CD4-positive, alpha-beta memory T cell (primary cell): ENCODE results near the gene WNT4. TPM values are rescaled to one million over a fixed set of nuclear protein-coding genes. Genes with fewer than 3 reads are reported as not detected.

Source experiments
- CTCF ChIA-PET: fragments of 350-600 bp; sonication (Branson Sonifier 250); formaldehyde crosslinking; loops from one replicate; lab custom pipeline; 2021; ENCODE audit warnings: inconsistent platforms; ENCODE audit not compliant: partially characterized antibody; lab: Charles Lee
- POLR2A ChIA-PET: fragments of 350-600 bp; sonication (Branson Sonifier 250); formaldehyde crosslinking; loops from one replicate; lab custom pipeline; 2021; ENCODE audit not compliant: partially characterized antibody; lab: Charles Lee
- DNase-seq, 5 donors: peaks; one replicate each; pipeline versions ENCODE4 v3.0.0 to v3.0.0-alpha.2; 2020 to 2022; ENCODE audit warnings: mixed read lengths in 1 of 5
- H3K27ac ChIP-seq: one replicate; pipeline ENCODE4 v1.7.0; 2013; ENCODE audit warnings: low read depth, low read length
- H3K27me3 ChIP-seq: 2 replicates; pipeline ENCODE4 v1.7.0; 2013; ENCODE audit warnings: mild to moderate bottlenecking, low read length, moderate library complexity; ENCODE audit not compliant: insufficient read depth
- H3K36me3 ChIP-seq: 2 replicates; pipeline ENCODE4 v1.7.0; 2013; ENCODE audit warnings: mild to moderate bottlenecking, low read length, moderate library complexity; ENCODE audit not compliant: insufficient read depth
- H3K4me1 ChIP-seq: 2 replicates; pipeline ENCODE4 v1.7.0; 2013; ENCODE audit warnings: mild to moderate bottlenecking, low read length, moderate library complexity; ENCODE audit not compliant: insufficient read depth
- H3K4me3 ChIP-seq, 2 donors: one replicate each; pipeline ENCODE4 v1.7.0; 2013; ENCODE audit warnings: low read length in 2 of 2, mild to moderate bottlenecking in 1 of 2
- H3K9me3 ChIP-seq, 2 donors: one replicate each; pipeline ENCODE4 v1.7.0; 2013; ENCODE audit warnings: low read length in 2 of 2, control low read depth in 1 of 2; ENCODE audit not compliant: control insufficient read depth in 1 of 2
- H3K27ac Mint-ChIP-seq, 7 donors: one replicate each; pipeline ENCODE4 v1.8.0; 2020 to 2021; ENCODE audit warnings: mixed read lengths in 7 of 7, mild to moderate bottlenecking in 6 of 7, inconsistent platforms in 3 of 7, moderate library complexity in 3 of 7
- H3K27me3 Mint-ChIP-seq, 2 donors: one replicate each; pipeline ENCODE4 v1.8.0; 2020 to 2021; ENCODE audit warnings: mixed read lengths in 2 of 2
- H3K36me3 Mint-ChIP-seq, 2 donors: one replicate each; pipeline ENCODE4 v1.8.0; 2020 to 2021; ENCODE audit warnings: mixed read lengths in 2 of 2, inconsistent platforms in 1 of 2, mild to moderate bottlenecking in 1 of 2
- H3K4me1 Mint-ChIP-seq, 4 donors: one replicate each; pipeline ENCODE4 v1.8.0; 2020 to 2021; ENCODE audit warnings: mixed read lengths in 4 of 4, mild to moderate bottlenecking in 1 of 4
- H3K4me3 Mint-ChIP-seq, 8 donors: one replicate each; pipeline ENCODE4 v1.8.0; 2020 to 2021; ENCODE audit warnings: mixed read lengths in 8 of 8, mild to moderate bottlenecking in 7 of 8, moderate library complexity in 6 of 8, inconsistent platforms in 3 of 8
- H3K9me3 Mint-ChIP-seq, 8 donors: one replicate each; pipeline ENCODE4 v1.8.0; 2020 to 2021; ENCODE audit warnings: mixed read lengths in 8 of 8, mild to moderate bottlenecking in 5 of 8, inconsistent platforms in 3 of 8, moderate library complexity in 1 of 8
- intact Hi-C: fragments of 100-400 bp; cut with micrococcal nuclease; formaldehyde crosslinking; loops from one replicate; pipeline ENCODE4 v1.15.1; 2023
- polyA plus RNA-seq, 2 donors: library from polyadenylated mRNA; unstranded; fragments of 300-500 nt; fragmentation: Illumina TruSeq; gene quantifications; one replicate each; pipeline ENCODE4 v1.2.3, GENCODE V29; 2021
- total RNA-seq, 2 experiments: library from RNA; stranded (reverse); gene quantifications; one replicate each; pipeline ENCODE4 v1.2.3, GENCODE V29; 2021

The WNT4 gene
- total and polyA plus RNA-seq, 4 experiments from 2014 or later, result 0.10 TPM; not detected in 3

- ChIA-PET POLR2A (interaction anchor here (0.9 kb wide), 1 partner anchor 10 kb away, joined by 3 read pairs; no protein-coding TSS in a partner anchor), CTCF (no interaction called here)
- Mint-ChIP-seq H3K27ac (peak overlapping the region in 4 of 7 donors; percentile 19 to 70 (median 61)), H3K36me3 (peaks cover 16 to 50% of the 10 kb centered on the region in 2 donors), H3K9me3 (no peaks in the 10 kb centered on the region), H3K27me3 (no peaks in the 10 kb centered on the region), H3K4me3 (no peak overlapping the region), H3K4me1 (peaks cover 35 to 70% (median 46%) of the 10 kb centered on the region in 4 donors)
- Histone ChIP-seq H3K4me1 (peaks cover 29% of the 10 kb centered on the region), H3K36me3 (peaks cover 31% of the 10 kb centered on the region), H3K27me3 (no peaks in the 10 kb centered on the region), H3K4me3 (no peak overlapping the region), H3K27ac (no peak overlapping the region), H3K9me3 (no peaks in the 10 kb centered on the region)
- intact Hi-C loops, result loop anchor here (5.0 kb wide), 1 partner anchor 309 kb away; no protein-coding TSS in a partner anchor
- DNase-seq, result no peak
These were observed 34.4 kb downstream of the WNT4 start for GRCh38 chr1:22108339-22109105.

DNA sequence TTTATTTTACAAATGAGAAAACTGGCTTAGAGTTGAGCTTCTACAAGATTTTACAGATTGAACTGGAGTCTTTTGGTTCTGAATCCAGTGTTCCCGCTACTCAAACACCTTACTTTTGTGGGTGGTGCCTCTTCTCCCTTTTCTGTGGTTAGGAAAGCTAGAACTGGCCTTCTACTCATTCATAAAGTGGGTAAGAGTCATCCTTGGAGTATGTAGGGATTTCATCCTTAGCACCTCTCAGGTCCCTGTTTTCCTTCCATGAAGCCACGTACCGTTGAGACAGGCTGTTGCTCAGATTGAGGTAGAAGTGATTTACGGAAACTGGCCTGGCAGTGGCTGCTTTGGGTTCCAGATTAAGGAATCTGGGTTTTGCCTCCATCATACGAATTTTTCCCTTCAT is 35.8 kb downstream of the WNT4 start:
- H3K4me1 ChIP-seq, result peaks cover 43% of the 10 kb centered on the region
- no peaks in the 10 kb centered on the region for H3K27me3 ChIP-seq
- peak overlapping the region in 3 of 7 donors; percentile 47 to 67 (median 63) for H3K27ac Mint-ChIP-seq
- ChIA-PET CTCF (interaction anchor here (1.1 kb wide), 1 partner anchor 89 kb away, joined by 3 read pairs; no protein-coding TSS in a partner anchor), POLR2A (interaction anchor here (3.2 kb wide), 1 partner anchor 82 kb away, joined by 22 read pairs; no protein-coding TSS in a partner anchor)
- H3K36me3 Mint-ChIP-seq, result peaks cover 10 to 46% of the 10 kb centered on the region in 2 donors
- H3K27me3 Mint-ChIP-seq, result no peaks in the 10 kb centered on the region
- no peak overlapping the region for H3K4me3 Mint-ChIP-seq
- H3K9me3 ChIP-seq, result no peaks in the 10 kb centered on the region
- H3K27ac ChIP-seq, result no peak overlapping the region
- no peak overlapping the region for H3K4me3 ChIP-seq
- H3K36me3 ChIP-seq, result peaks cover 19% of the 10 kb centered on the region
- intact Hi-C loops, result loop anchor here (5.0 kb wide), 1 partner anchor 310 kb away; no protein-coding TSS in a partner anchor
- no peaks in the 10 kb centered on the region for H3K9me3 Mint-ChIP-seq
- DNase-seq, result no peak
- peaks cover 41 to 74% (median 54%) of the 10 kb centered on the region in 4 donors for H3K4me1 Mint-ChIP-seq

DNA sequence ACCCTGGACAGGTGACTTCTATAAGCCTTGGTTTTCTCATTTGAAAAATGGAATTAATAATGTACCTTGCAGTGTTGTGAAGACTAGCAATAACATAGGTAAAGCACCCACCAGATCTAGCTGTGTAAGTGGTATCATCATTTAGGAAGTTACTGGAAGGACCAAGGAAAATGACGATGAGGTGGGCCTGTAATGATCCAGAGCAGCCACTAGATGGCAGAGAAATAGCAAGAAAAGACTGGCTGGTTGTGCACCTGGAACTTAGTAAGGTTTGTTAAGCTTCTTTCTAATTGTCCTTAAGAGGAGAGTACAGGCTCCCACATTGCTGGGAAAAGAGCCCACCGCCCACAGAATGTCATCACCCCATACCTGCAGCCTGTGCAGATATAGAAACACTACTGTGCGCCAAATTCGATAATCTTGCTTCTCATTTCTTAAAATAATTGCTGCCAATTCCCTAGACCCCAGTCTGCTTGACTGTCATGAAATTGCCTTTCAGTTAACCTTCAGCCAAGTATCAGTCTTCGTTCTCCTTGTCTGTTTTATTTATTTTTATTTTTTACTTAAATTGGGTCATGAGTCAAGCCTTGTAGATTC is 37.2 kb downstream of the WNT4 start:
- intact Hi-C loops, result loop anchor here (2.0 to 5.0 kb wide), 4 partner anchors 15 to 312 kb away; partner anchors contain the start of gene CDC42
- Histone ChIP-seq H3K36me3 (peaks cover 12% of the 10 kb centered on the region), H3K4me1 (peaks cover 57% of the 10 kb centered on the region), H3K27ac (peak overlapping the region; percentile 30), H3K9me3 (no peaks in the 10 kb centered on the region), H3K27me3 (no peaks in the 10 kb centered on the region), H3K4me3 (no peak overlapping the region)
- ChIA-PET CTCF (interaction anchor here (0.7 to 2.2 kb wide), 17 partner anchors 9 to 311 kb away, joined by 3 to 16 read pairs (median 3); partner anchors contain the start of gene CDC42), POLR2A (interaction anchor here (0.6 to 3.2 kb wide), 10 partner anchors 12 to 90 kb away, joined by 3 to 25 read pairs (median 3); partner anchors contain the start of gene CDC42)
- Mint-ChIP-seq H3K27me3 (no peaks in the 10 kb centered on the region), H3K27ac (peak overlapping the region; percentile 70 to 92 (median 80)), H3K36me3 (peaks cover 10 to 36% of the 10 kb centered on the region in 2 donors), H3K9me3 (no peaks in the 10 kb centered on the region), H3K4me1 (peaks cover 46 to 78% (median 60%) of the 10 kb centered on the region in 4 donors), H3K4me3 (peak overlapping the region in 7 of 8 donors; percentile 19 to 86 (median 43))
- peak; percentile 46 to 62 (median 50) for DNase-seq

- H3K4me1 ChIP-seq, result peaks cover 64% of the 10 kb centered on the region
- no peaks in the 10 kb centered on the region for H3K27me3 ChIP-seq
- H3K9me3 Mint-ChIP-seq, result no peaks in the 10 kb centered on the region
- no peaks in the 10 kb centered on the region for H3K27me3 Mint-ChIP-seq
- H3K4me1 Mint-ChIP-seq, result peaks cover 52 to 85% (median 66%) of the 10 kb centered on the region in 4 donors
- intact Hi-C loops, result loop anchor here (2.0 to 5.0 kb wide), 4 partner anchors 14 to 312 kb away; partner anchors contain the start of gene CDC42
- DNase-seq, result peak; percentile 62 to 78 (median 72)
- CTCF ChIA-PET, result interaction anchor here (0.5 to 2.2 kb wide), 17 partner anchors 9 to 311 kb away, joined by 3 to 16 read pairs (median 3); partner anchors contain the start of gene CDC42
- H3K36me3 Mint-ChIP-seq, result peaks cover 10 to 44% of the 10 kb centered on the region in 2 donors
- H3K27ac ChIP-seq, result peak overlapping the region; percentile 32
- peaks cover 18% of the 10 kb centered on the region for H3K36me3 ChIP-seq
- POLR2A ChIA-PET, result interaction anchor here (0.6 to 3.2 kb wide), 12 partner anchors 11 to 89 kb away, joined by 3 to 25 read pairs (median 4); partner anchors contain the start of gene CDC42
- H3K4me3 ChIP-seq, result no peak overlapping the region
- peak overlapping the region; percentile 70 to 92 (median 80) for H3K27ac Mint-ChIP-seq
- H3K9me3 ChIP-seq, result no peaks in the 10 kb centered on the region
- peak overlapping the region in 7 of 8 donors; percentile 19 to 86 (median 43) for H3K4me3 Mint-ChIP-seq
These were observed 37.9 kb downstream of the WNT4 start for GRCh38 chr1:22104865-22105437.

GRCh38 chr1:22104094-22104493 is 38.8 kb downstream of the WNT4 start:
- H3K4me1 Mint-ChIP-seq, result peaks cover 54 to 90% (median 71%) of the 10 kb centered on the region in 4 donors
- no peaks in the 10 kb centered on the region for H3K27me3 ChIP-seq
- H3K36me3 Mint-ChIP-seq, result peaks cover 7 to 47% of the 10 kb centered on the region in 2 donors
- CTCF ChIA-PET, result interaction anchor here (0.8 to 2.2 kb wide), 5 partner anchors 11 to 86 kb away, joined by 4 to 16 read pairs (median 11); partner anchors contain the start of gene CDC42
- peaks cover 73% of the 10 kb centered on the region for H3K4me1 ChIP-seq
- no peak overlapping the region for H3K4me3 ChIP-seq
- no peaks in the 10 kb centered on the region for H3K27me3 Mint-ChIP-seq
- intact Hi-C loops, result loop anchor here (2.0 kb wide), 3 partner anchors 13 to 79 kb away; partner anchors contain the start of gene CDC42
- peak overlapping the region; percentile 27 to 92 (median 80) for H3K27ac Mint-ChIP-seq
- peak overlapping the region; percentile 32 for H3K27ac ChIP-seq
- H3K9me3 ChIP-seq, result no peaks in the 10 kb centered on the region
- H3K9me3 Mint-ChIP-seq, result no peaks in the 10 kb centered on the region
- no peak for DNase-seq
- H3K4me3 Mint-ChIP-seq, result peak overlapping the region in 7 of 8 donors; percentile 43 to 86 (median 59)
- peaks cover 14% of the 10 kb centered on the region for H3K36me3 ChIP-seq
- POLR2A ChIA-PET, result interaction anchor here (0.6 to 3.2 kb wide), 11 partner anchors 11 to 82 kb away, joined by 3 to 25 read pairs (median 6); partner anchors contain the start of gene CDC42

DNA sequence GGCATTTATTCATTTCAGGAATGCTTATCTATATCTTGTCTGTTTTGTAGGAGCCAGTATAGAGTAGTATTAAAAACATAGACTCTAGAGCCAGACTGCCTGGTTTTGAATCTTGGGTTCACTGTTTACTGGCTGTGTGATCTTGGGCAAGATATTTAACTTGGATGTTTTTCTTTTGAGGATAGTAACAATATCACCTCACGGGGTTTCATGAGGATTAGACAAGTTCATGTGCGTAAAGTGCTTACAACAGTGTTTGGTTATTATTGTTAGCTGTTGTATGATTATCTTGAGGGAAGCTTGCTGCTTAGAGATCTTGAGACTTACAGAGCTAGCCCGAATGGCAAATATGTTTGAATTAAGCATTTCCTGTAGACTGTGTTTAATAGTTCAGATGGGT is 40.2 kb downstream of the WNT4 start:
- H3K9me3 ChIP-seq, result no peaks in the 10 kb centered on the region
- CTCF ChIA-PET, result interaction anchor here (0.6 to 1.0 kb wide), 2 partner anchors 80 to 1022 kb away, joined by 3 to 4 read pairs; no protein-coding TSS in a partner anchor
- no peaks in the 10 kb centered on the region for H3K9me3 Mint-ChIP-seq
- intact Hi-C loops, result no loop called here
- no peak overlapping the region for H3K4me3 ChIP-seq
- peaks cover 54 to 88% (median 72%) of the 10 kb centered on the region in 4 donors for H3K4me1 Mint-ChIP-seq
- DNase-seq, result no peak
- POLR2A ChIA-PET, result interaction anchor here (1.0 to 2.1 kb wide), 3 partner anchors 9 to 78 kb away, joined by 3 to 8 read pairs (median 4); no protein-coding TSS in a partner anchor
- H3K27me3 ChIP-seq, result no peaks in the 10 kb centered on the region
- peaks cover 85% of the 10 kb centered on the region for H3K4me1 ChIP-seq
- peaks cover 13% of the 10 kb centered on the region for H3K36me3 ChIP-seq
- H3K4me3 Mint-ChIP-seq, result peak overlapping the region in 3 of 8 donors; percentile 1 to 68 (median 42)
- H3K27ac Mint-ChIP-seq, result peak overlapping the region in 6 of 7 donors; percentile 28 to 89 (median 76)
- H3K27me3 Mint-ChIP-seq, result no peaks in the 10 kb centered on the region
- peaks cover 8 to 50% of the 10 kb centered on the region in 2 donors for H3K36me3 Mint-ChIP-seq
- H3K27ac ChIP-seq, result no peak overlapping the region
